GM18505 (cell line): Measurements from ENCODE around the gene ATG4B.

Source experiments
- ATAC-seq: cut with Tn5 transposase; IDR thresholded peaks from one replicate; pipeline ENCODE4 v1.9.1; 2021; ENCODE audit not compliant: unreplicated experiment
- POLR2A ChIP-seq: IDR thresholded peaks from 4 replicates; pipeline ENCODE4 v1.6.1; 2011; ENCODE audit warnings: borderline replicate concordance; ENCODE audit not compliant: insufficient read depth, insufficient read length; ENCODE audit errors: extremely low read depth

The ATG4B gene

DNA sequence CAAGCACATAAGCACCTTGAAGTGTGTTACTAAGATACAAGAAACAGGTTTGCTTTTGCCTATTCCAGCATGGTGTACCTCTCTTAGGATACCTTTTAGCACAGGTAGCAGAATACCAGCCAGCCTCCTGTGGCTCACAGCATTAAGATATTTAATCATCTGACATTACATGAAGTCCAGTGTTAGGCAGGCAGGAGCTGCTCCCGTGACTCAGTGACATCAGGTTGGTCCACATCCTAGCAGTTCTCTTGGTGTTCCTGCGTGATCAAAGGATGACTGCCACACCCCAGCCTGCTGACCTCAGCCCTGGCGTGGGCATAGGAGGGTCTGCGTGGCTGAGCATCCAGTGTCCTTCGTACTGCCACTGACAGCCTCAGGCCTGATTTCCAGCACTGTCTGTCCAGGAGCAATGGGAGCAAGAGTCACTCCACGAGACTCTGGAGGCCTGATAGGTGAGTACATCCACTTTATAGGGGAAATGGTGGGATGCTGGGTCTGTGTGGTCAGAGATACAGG, 52.8 kb downstream of the ATG4B start:
- no peak for TF ChIP-seq POLR2A

DNA sequence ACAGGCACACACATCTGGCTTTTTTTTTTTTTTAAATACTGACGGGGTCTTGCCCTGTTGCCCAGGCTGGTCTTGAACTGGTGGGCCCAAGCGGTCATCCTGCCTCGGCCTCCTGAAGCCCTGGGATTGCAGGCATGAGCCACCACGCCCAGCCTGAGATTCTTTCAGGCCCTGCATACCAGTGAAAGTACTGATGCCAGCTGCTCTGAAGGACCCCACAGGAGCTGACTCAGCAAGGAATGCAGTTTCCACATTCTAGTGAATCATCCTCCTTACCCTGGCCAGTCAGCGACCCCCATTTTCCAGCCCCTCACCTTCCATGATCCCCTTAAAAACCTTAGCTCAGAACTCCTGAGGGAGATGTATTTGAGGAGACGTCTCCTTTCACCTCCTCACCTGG, 55.0 kb downstream of the ATG4B start:
- ATAC-seq = no peak
- TF ChIP-seq POLR2A = no peak

More for the DNA sequence above, 52.8 kb downstream of the ATG4B start:
- no peak for ATAC-seq

DNA sequence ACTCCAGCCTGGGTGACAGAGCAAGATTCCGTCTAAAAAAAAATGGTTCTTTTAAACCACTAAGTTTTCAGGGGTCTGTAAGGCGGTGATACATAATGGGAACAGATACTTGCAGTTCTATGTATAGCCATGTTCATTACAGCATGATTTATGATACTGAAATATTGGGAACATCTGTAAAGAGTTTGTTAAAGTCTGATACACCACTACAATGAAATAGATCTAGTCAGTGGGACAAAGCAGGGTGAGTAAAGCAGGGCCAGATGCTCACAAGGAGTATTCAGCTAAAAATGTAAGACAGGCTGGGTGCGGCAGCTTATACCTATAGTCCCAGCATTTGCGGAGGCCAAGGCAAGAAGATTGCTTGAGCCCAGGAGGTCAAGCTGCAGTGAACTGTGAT, 58.2 kb downstream of the ATG4B start:
- no peak for ATAC-seq
- no peak for TF ChIP-seq POLR2A

DNA sequence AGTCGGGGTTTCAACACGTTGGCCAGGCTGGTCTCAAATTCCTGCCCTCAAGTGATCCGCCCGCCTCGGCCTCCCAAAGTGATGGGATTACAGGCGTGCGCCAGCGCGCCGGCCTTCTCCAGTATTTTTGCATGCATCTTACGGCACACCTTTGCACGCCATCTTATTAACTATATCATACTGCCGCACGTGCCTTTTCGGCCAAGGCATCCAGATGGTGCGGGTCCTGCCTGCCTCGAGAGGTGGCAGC, 63.6 kb downstream of the ATG4B start:
- ATAC-seq = no peak
- no peak for TF ChIP-seq POLR2A

DNA sequence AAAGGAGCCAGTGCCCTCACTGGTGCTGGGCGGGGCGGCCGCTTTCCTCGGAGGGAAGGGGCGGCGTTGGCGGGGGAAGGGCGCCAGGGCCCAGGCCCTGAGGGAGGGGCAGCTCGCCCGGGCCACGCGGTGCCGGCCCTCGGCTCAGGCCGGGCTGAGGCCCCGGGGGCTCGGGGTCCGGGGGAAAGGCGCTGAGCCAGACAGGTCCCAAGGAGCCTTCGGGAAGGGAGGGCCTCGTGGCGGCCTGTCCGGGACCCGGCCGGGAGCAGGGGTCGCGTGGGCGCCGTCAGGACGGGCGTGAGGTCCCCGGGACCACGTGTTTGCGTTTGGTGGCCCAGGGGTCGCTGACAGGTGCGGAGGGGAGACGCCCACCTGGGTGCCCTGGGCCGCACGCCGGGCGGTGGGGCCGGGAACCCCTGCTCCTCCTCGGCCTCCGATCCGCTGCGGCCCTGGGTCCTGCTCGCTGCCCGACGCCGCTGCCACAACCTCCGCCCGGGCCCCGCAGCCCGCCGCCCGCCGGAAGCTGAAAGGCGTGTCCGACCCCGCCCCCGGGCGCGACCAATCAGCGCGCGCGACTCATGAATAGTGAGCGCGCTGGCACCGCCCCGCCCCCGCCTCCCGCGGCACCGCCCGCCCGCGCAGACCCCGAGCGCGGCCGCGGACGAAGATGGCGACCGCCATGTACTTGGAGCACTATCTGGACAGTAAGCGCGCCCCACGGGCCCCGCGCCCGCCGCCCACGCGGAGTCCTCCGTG, 64.1 kb downstream of the ATG4B start, which contains the start of gene ING5:
Gene ING5, plus strand, starts transcription at position 641 of the 756 bp plus-strand sequence. Its CDS starts 27 bp downstream, at position 668.
- peak; percentile 70 for TF ChIP-seq POLR2A
- ATAC-seq = peak; percentile 51

DNA sequence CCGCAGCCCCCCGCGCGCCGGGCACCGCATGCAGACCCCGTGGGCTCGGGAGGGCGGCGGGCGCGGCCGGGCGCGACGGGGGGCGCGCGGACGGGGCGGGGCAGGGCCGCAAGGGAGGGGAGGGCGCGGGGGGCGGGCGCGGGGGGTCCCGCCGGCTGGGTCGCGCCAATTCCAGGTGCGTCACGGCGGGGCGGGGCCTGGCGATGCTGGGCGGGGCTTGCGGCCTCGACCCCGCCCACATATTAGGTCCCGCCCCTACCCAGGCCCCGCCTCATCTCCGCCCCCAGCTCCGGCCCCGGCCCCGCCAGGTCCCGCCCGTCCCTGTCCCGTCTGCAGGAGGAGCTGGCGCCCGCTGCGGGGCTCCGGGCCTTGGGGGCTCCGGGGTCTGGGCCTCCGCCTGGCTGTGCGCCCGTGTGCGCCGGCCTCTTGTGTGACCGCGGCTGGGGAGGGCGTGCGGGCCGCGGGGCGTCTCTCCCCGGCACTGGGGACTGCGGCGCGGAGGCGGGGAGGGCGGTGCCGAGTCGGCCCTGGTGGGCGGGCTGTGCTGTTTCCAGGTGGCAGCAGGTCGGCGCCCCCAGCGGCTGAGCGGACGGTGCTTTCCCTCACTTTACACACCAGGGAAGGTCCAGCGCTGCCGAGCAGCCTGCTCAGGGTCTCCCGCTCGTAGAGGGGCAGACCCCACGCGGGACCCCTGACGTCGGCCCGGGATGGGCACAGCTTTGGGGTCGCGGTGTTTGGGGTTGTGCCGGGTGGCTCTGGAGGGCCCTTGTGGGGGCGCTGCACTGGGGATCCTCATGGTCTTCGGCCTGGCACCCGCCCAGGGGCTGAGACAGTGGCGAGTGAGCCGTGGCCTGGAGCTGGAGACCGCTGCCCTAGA, 64.9 kb downstream of the ATG4B start:
- ATAC-seq = peak; percentile 66
- no peak for TF ChIP-seq POLR2A

DNA sequence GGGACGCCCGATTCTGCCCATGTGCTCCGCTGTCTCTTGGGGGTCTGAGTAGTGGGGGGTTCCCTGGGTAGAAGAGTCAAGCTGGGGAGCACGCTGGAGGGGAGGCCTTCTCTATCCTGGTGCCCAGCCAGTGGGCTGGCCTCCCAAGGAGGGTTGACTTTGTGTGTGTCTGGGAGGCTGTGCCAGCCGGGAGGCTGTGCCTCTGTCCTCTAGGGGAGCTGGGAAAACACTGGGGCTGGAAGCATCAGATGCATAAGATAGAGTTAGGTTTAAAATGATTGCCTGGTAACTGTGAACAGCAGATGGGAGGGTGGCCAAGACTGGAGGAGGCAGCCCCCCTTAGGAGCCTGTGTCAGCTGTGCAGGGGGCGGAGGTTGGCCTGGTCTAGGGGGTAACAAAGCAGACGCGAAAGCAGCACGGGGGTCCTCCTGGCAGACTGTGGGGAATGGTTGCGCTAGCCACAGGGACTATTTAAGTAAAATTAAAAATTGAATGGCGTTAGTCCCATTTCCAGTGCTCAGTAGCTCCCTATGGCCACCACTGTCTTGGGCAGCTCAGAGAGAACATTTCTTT, 65.6 kb downstream of the ATG4B start:
- no peak for ATAC-seq
- TF ChIP-seq POLR2A = no peak

DNA sequence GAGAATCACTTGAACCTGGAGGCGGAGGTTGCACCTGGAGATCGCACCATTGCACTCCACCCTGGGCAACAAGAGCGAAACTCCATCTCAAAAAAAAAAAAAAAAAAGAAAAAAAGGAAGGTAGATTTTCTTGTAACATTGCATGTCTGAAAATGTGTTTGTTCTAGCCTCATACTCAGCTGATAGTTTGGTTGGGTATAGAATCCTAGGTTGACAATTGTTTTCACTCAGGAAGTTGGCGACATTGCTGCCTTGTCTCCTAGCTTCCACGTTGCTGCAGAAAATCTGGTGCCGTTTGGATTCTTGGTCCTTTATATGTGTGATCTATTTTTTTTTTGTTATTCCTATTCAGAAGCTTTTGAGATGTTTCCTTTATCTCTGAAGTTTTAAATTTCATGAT, 69.0 kb downstream of the ATG4B start:
- no peak for TF ChIP-seq POLR2A
- no peak for ATAC-seq

DNA sequence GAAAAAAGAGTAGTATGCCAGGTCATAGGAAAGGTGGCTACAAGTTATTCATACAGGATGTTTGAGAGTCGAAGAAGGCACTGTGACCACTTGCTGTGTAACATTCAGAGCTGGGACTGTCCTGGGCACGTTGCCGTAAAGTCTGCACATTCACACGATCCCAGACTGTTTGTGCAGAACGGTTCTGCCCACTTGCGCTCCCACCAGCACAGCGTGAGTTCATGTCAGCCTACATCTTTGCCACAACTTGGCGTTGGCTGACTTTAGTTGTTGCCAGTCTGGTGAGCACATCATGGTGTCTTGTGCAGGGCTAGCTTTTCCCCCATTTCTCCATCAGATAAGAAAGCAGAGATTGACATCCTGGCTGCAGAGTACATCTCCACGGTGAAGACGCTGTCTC, 71.4 kb downstream of the ATG4B start:
- no peak for ATAC-seq
- no peak for TF ChIP-seq POLR2A

DNA sequence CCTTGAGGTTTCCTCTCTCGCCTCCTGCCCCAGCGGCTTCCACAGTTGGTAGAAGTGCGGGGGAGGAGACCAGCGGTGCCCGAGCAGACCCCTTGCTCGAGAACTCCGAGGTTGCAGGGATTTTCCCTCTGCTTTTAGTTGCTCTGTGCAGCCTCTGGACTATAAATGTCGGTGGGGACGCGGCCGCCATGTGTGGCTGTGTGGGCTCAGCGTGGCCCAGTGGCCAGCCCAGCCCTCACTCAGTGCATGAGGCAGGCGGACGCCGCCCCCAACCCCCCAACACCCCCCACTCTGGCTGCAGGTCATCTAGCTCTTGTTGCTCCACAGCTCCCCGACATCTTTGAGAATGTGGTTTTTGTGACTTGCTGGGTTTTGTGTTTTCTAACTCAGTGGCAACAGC, 81.6 kb downstream of the ATG4B start:
- TF ChIP-seq POLR2A = no peak

DNA sequence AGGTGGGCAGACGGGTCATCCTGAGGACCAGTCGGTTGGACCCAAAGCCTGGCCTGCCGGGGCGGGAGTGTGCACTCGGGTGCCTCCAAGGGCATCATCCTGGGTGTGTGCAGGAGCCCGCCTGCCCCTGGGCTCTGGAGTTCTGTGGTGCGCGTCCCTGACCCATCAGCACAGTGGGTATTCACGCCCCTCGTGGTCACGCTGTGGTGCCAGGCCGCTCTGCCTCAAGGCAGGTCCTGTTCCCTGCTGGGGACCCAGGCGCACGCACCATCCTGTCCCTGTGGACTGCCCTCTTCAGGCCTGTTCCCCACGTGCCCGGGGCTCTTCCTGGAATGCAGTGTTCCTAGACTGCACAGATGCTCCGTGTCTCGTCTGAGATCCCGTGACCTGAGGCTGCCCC, 82.6 kb downstream of the ATG4B start:
- no peak for ATAC-seq
- no peak for TF ChIP-seq POLR2A

More for the DNA sequence above, 81.6 kb downstream of the ATG4B start:
- no peak for ATAC-seq

DNA sequence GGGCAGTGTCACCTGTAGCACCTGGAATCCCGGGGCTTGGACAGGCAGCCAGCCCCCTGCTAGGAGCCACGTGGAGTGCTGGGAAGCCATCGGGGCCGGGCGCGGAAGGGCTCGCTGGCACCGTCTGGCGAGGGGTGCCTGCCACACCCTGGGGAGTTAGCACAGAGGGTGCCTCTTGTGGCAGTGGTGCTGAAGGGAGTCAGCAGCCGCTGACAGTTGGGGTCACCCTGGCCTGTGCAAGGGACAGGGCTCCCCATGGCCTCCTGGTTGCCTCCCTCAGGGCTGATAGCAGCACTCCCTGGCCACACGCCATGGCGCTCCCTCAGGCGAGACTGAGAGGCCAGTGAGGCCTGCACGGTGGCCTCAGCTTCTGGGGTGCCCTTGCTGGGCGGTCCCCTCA, 83.1 kb downstream of the ATG4B start:
- TF ChIP-seq POLR2A = no peak
- ATAC-seq = no peak

DNA sequence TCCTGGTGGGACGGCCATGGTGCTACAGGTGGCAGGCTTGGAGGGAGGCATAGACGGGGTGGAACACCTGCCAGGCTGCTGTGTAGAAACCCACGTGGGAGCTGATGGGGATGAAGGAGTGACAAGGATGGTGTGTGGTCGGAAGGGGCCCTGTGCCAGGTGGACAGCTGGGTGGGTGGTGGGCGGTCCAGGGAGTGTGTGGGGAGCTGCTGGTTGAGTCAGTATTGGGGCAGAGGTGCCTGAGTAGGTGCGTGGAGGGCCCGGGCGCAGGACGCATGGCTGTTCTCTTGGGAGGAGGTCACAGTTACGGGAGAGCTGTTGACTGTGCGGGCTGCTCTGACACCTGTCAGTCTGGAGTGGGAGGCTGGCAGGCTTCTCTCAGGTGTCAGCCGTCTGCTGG, 84.4 kb downstream of the ATG4B start:
- TF ChIP-seq POLR2A = no peak
- no peak for ATAC-seq
